Transverse colon (tissue), 4 donors: ENCODE measurements around the gene ADAMTS6. TPM values are rescaled to one million over a fixed set of nuclear protein-coding genes. Genes with fewer than 3 reads are reported as not detected.

Experiments
- DNase-seq: peaks from one replicate; pipeline ENCODE4 v3.0.0-alpha.2; 2019
- H3K27ac ChIP-seq, 4 donors: fragments of 200-600 bp; sonication (generic); 2 replicates each; pipeline ENCODE4 v1.5.1; 2016 to 2018; ENCODE audit warnings: inconsistent platforms in 4 of 4
- H3K27me3 ChIP-seq: fragments of 200-600 bp; sonication (generic); 2 replicates; pipeline ENCODE4 v1.5.1; 2017; ENCODE audit warnings: inconsistent platforms
- H3K36me3 ChIP-seq, 4 donors: fragments of 200-600 bp; sonication (generic); 2 replicates each; pipeline ENCODE4 v1.5.1; 2017 to 2019; ENCODE audit warnings: inconsistent platforms in 4 of 4
- H3K4me1 ChIP-seq, 4 donors: fragments of 200-600 bp; sonication (generic); 2 replicates each; pipeline ENCODE4 v1.5.1; 2017 to 2020; ENCODE audit warnings: inconsistent platforms in 4 of 4
- H3K4me3 ChIP-seq, 4 donors: fragments of 200-600 bp; sonication (generic); 1 replicate in 1 of 4; 2 replicates in 3 of 4; pipeline versions ENCODE4 v1.5.1 to v1.6.1; 2017 to 2019; ENCODE audit warnings: inconsistent platforms in 4 of 4
- H3K9me3 ChIP-seq, 2 donors: fragments of 200-600 bp; sonication (generic); 2 replicates each; pipeline ENCODE4 v1.5.1; 2017 to 2019; ENCODE audit warnings: inconsistent platforms in 2 of 2
- CTCF ChIP-seq, 5 experiments: fragments of 200-600 bp in 3 of 5; fragments of 450-650 bp in 2 of 5; sonication (generic) in 3 of 5; IDR thresholded peaks; 1 replicate in 2 of 5; 2 replicates in 3 of 5; pipeline ENCODE4 v1.5.1; 2016 to 2017; ENCODE audit warnings: antibody characterized with exemption in 5 of 5, inconsistent platforms in 3 of 5, mild to moderate bottlenecking in 2 of 5, moderate library complexity in 1 of 5
- EP300 ChIP-seq: sonication (generic); formaldehyde crosslinking; IDR thresholded peaks from one replicate; pipeline ENCODE4 v1.6.1; 2017; ENCODE audit warnings: antibody characterized with exemption, low read depth
- POLR2A ChIP-seq: fragments of 450-650 bp; IDR thresholded peaks from one replicate; pipeline ENCODE4 v1.6.1; 2016; ENCODE audit warnings: antibody characterized with exemption, mild to moderate bottlenecking, moderate library complexity
- POLR2AphosphoS5 ChIP-seq, 3 donors: sonication (generic); formaldehyde crosslinking; IDR thresholded peaks; one replicate each; pipeline ENCODE4 v1.6.1; 2016; ENCODE audit warnings: antibody characterized with exemption in 3 of 3
- WGBS, 2 donors: methylation state at CpG; one replicate each; pipeline ENCODE4 v1.1.5; 2018; ENCODE audit warnings: low coverage in 1 of 2; 5-methylcytosine and 5-hydroxymethylcytosine counted together
- in situ Hi-C, 4 donors: fragments of 200-750 bp; cut with MboI; loops; one replicate each; pipeline versions ENCODE4 v1.15.0 to v1.15.1; 2017; ENCODE audit warnings: low sequenced_read_pairs in 3 of 4, low pct_ligation_motif_present in 1 of 4, low pct_unique_long_range_greater_than_20kb in 1 of 4
- intact Hi-C: fragments of 100-400 bp; cut with DNase I; formaldehyde crosslinking; loops from one replicate; pipeline ENCODE4 v1.15.1; 2023; ENCODE audit warnings: low total_unique reads
- total RNA-seq, 4 donors: library from RNA; depleted of rRNA; stranded (reverse); fragments of >200 nt; gene quantifications; one replicate each; pipeline ENCODE4 v1.1.0, GENCODE V29; 2016

Gene ADAMTS6
- total RNA-seq, 4 donors from 2014 or later = 0.96 to 2.2 (median 1.1) TPM; not detected in 1

DNA sequence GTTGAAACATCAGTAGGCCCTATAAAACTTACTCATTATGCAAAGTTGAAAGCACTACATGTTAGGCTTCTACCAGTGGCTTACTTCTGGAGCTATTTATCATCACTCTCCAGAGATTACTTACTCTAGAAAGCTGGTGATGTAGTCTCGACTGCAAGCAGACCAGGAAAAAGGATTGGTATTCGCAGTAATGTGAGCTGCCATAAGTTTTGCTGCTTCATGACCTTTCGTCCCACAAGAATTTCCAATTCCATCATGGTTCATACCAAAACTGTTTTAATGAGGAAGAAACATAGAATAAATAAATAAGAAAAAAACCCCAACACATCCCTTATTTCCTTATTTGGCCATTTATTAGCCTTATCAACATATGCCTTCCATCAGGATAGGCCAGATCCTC lies 181.9 kb downstream of the ADAMTS6 start:
- Histone ChIP-seq H3K4me3 (no peak overlapping the region), H3K4me1 (no peaks in the 10 kb centered on the region), H3K36me3 (no peaks in the 10 kb centered on the region), H3K27ac (no peak overlapping the region), H3K9me3 (no peaks in the 10 kb centered on the region), H3K27me3 (no peaks in the 10 kb centered on the region)
- TF ChIP-seq CTCF (IDR thresholded peaks at IDR 0.05) (no peak), EP300 (no peak), POLR2AphosphoS5 (IDR thresholded peaks at IDR 0.05) (no peak), POLR2A (no peak)
- in situ Hi-C loops = no loop called here
- intact Hi-C loops = no loop called here
- WGBS, 2 donors = 81 to 89% methylated on average over 3 of the region's 3 CpGs
- DNase-seq = no peak

DNA sequence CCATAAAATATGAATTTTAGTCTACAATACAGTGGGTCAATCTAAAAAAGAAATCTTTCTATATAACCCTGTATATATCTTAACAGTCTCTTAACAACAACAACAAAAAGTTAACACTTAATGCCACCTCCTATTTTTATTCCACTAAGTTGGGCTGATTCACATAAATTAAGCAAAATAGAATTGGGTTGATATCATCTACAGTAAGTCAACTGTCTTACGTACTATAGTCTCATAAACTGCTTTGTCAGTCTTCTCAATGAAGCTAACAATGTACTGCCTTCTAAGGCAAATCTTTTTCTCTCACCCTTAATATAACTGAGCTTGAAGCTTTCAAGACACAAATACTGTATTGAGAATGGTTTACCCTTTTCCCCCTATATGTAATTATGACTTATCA lies 185.7 kb downstream of the ADAMTS6 start:
- in situ Hi-C loops (no loop called here), intact Hi-C loops (no loop called here)
- H3K27me3 ChIP-seq = no peaks in the 10 kb centered on the region
- H3K36me3 ChIP-seq = no peaks in the 10 kb centered on the region
- no peak for TF ChIP-seq EP300
- TF ChIP-seq POLR2AphosphoS5 (IDR thresholded peaks at IDR 0.05) = no peak
- TF ChIP-seq CTCF (IDR thresholded peaks at IDR 0.05) = no peak
- TF ChIP-seq POLR2A = no peak
- no peaks in the 10 kb centered on the region for H3K4me1 ChIP-seq
- no peak for DNase-seq
- H3K9me3 ChIP-seq = no peaks in the 10 kb centered on the region
- 89 to 90% methylated on average over 1 of the region's 1 CpG for WGBS, 2 donors
- no peak overlapping the region for H3K27ac ChIP-seq
- H3K4me3 ChIP-seq = no peak overlapping the region

GRCh38 chr5:65292196-65292595 lies 189.5 kb downstream of the ADAMTS6 start:
- no peak for DNase-seq
- Histone ChIP-seq H3K4me1 (no peaks in the 10 kb centered on the region), H3K27ac (no peak overlapping the region), H3K36me3 (no peaks in the 10 kb centered on the region), H3K9me3 (no peaks in the 10 kb centered on the region), H3K4me3 (no peak overlapping the region), H3K27me3 (no peaks in the 10 kb centered on the region)
- intact Hi-C loops (no loop called here), in situ Hi-C loops (no loop called here)
- TF ChIP-seq EP300 (no peak), POLR2AphosphoS5 (IDR thresholded peaks at IDR 0.05) (no peak), CTCF (IDR thresholded peaks at IDR 0.05) (no peak), POLR2A (no peak)

DNA sequence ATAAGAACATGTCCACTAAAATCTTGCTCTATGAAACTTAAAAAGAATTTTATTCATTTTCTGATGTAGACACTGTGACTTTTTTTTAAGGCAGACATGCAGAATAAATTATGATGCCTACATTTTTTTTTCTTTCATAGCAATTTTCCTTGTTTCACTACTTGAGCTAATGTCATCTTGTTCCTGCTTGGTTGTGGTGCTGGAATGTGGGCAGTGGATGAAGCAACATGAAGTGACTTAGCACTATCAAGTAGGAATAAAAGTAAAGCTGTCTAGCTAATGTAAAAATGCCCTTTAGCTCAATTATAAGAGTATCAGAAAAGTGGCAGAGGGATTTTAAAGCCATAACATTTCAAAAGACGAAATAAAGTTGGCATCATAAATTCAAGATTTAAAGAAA lies 191.0 kb downstream of the ADAMTS6 start:
- H3K27ac ChIP-seq = no peak overlapping the region
- in situ Hi-C loops = no loop called here
- intact Hi-C loops = no loop called here
- no peak overlapping the region for H3K4me3 ChIP-seq
- H3K36me3 ChIP-seq = no peaks in the 10 kb centered on the region
- H3K9me3 ChIP-seq = no peaks in the 10 kb centered on the region
- H3K4me1 ChIP-seq = no peaks in the 10 kb centered on the region
- WGBS, 2 donors = 83 to 91% methylated on average over 1 of the region's 1 CpG
- TF ChIP-seq POLR2AphosphoS5 (IDR thresholded peaks at IDR 0.05) (no peak), POLR2A (no peak), EP300 (no peak), CTCF (IDR thresholded peaks at IDR 0.05) (no peak)
- DNase-seq = no peak
- no peaks in the 10 kb centered on the region for H3K27me3 ChIP-seq
